ENCODE results near the gene KDM8. TPM values are rescaled to one million over a fixed set of nuclear protein-coding genes. Genes with fewer than 3 reads are reported as not detected.
A peak's percentile ranks its signal among the peaks of the same experiment; 100 is the strongest.

KDM8 gene
- total RNA-seq, 1 donor from 2014 or later = 8.3 TPM

- no peak for TF ChIP-seq CTCF (IDR thresholded peaks at IDR 0.05)
- Mint-ChIP-seq H3K27me3 (ENCODE audit: unreplicated experiment) (no peaks in the 10 kb centered on the region), H3K4me3 (ENCODE audit: unreplicated experiment) (no peak overlapping the region), H3K27ac (ENCODE audit: unreplicated experiment) (no peak overlapping the region), H3K9me3 (ENCODE audit: unreplicated experiment) (no peaks in the 10 kb centered on the region), H3K36me3 (ENCODE audit: unreplicated experiment) (no peaks in the 10 kb centered on the region), H3K4me1 (ENCODE audit: unreplicated experiment) (peaks cover 31% of the 10 kb centered on the region)
- no peak for DNase-seq (ENCODE audit: extremely low spot score, unreplicated experiment)
Observed at GRCh38 chr16:27234171-27234570, 30.8 kb downstream of the KDM8 start.

- Mint-ChIP-seq H3K9me3 (ENCODE audit: unreplicated experiment) (no peaks in the 10 kb centered on the region), H3K4me3 (ENCODE audit: unreplicated experiment) (no peak overlapping the region), H3K36me3 (ENCODE audit: unreplicated experiment) (no peaks in the 10 kb centered on the region), H3K27ac (ENCODE audit: unreplicated experiment) (no peak overlapping the region), H3K4me1 (ENCODE audit: unreplicated experiment) (peaks cover 31% of the 10 kb centered on the region), H3K27me3 (ENCODE audit: unreplicated experiment) (no peaks in the 10 kb centered on the region)
- no peak for DNase-seq (ENCODE audit: extremely low spot score, unreplicated experiment)
- TF ChIP-seq CTCF (IDR thresholded peaks at IDR 0.05) = no peak
Observed at GRCh38 chr16:27234603-27235002, 31.3 kb downstream of the KDM8 start.

- peak; percentile 95 for TF ChIP-seq CTCF (IDR thresholded peaks at IDR 0.05)
- no peak for DNase-seq (ENCODE audit: extremely low spot score, unreplicated experiment)
- H3K27me3 Mint-ChIP-seq (ENCODE audit: unreplicated experiment) = no peaks in the 10 kb centered on the region
- H3K4me1 Mint-ChIP-seq (ENCODE audit: unreplicated experiment) = peaks cover 31% of the 10 kb centered on the region
- H3K4me3 Mint-ChIP-seq (ENCODE audit: unreplicated experiment) = no peak overlapping the region
- no peaks in the 10 kb centered on the region for H3K9me3 Mint-ChIP-seq (ENCODE audit: unreplicated experiment)
- no peaks in the 10 kb centered on the region for H3K36me3 Mint-ChIP-seq (ENCODE audit: unreplicated experiment)
- H3K27ac Mint-ChIP-seq (ENCODE audit: unreplicated experiment) = peak overlapping the region; percentile 72
Observed at GRCh38 chr16:27235055-27235937, 32.0 kb downstream of the KDM8 start.

GRCh38 chr16:27235938-27236245 is 32.6 kb downstream of the KDM8 start:
- Mint-ChIP-seq H3K4me1 (ENCODE audit: unreplicated experiment) (peaks cover 35% of the 10 kb centered on the region), H3K27me3 (ENCODE audit: unreplicated experiment) (no peaks in the 10 kb centered on the region), H3K4me3 (ENCODE audit: unreplicated experiment) (no peak overlapping the region), H3K36me3 (ENCODE audit: unreplicated experiment) (no peaks in the 10 kb centered on the region), H3K27ac (ENCODE audit: unreplicated experiment) (peak overlapping the region; percentile 72), H3K9me3 (ENCODE audit: unreplicated experiment) (no peaks in the 10 kb centered on the region)
- no peak for TF ChIP-seq CTCF (IDR thresholded peaks at IDR 0.05)
- no peak for DNase-seq (ENCODE audit: extremely low spot score, unreplicated experiment)

- peak overlapping the region; percentile 85 for H3K27ac Mint-ChIP-seq (ENCODE audit: unreplicated experiment)
- H3K4me1 Mint-ChIP-seq (ENCODE audit: unreplicated experiment) = peaks cover 43% of the 10 kb centered on the region
- DNase-seq (ENCODE audit: extremely low spot score, unreplicated experiment) = no peak
- TF ChIP-seq CTCF (IDR thresholded peaks at IDR 0.05) = no peak
- no peaks in the 10 kb centered on the region for H3K9me3 Mint-ChIP-seq (ENCODE audit: unreplicated experiment)
- H3K27me3 Mint-ChIP-seq (ENCODE audit: unreplicated experiment) = no peaks in the 10 kb centered on the region
- no peaks in the 10 kb centered on the region for H3K36me3 Mint-ChIP-seq (ENCODE audit: unreplicated experiment)
- no peak overlapping the region for H3K4me3 Mint-ChIP-seq (ENCODE audit: unreplicated experiment)
Observed at GRCh38 chr16:27236635-27237218, 33.4 kb downstream of the KDM8 start.

Data from osteocyte (in vitro differentiated cells).